Skin epidermis (tissue), 12 donors: ENCODE data around the gene STAG1.
"Not testable (repeated sequence)": the region's sequence is repeated elsewhere in the genome, so short reads cannot be mapped to it uniquely, and the experiment has no call there.

Experiments
- H3K27ac ChIP-seq, 21 experiments: fragments of 200-600 bp; sonication (generic) in 11 of 21; one replicate each; pipeline ENCODE4 v1.5.0; 2020; ENCODE audit warnings: mild to moderate bottlenecking in 3 of 21, inconsistent platforms in 2 of 21, moderate library complexity in 2 of 21
- H3K4me3 ChIP-seq, 7 experiments: fragments of 200-600 bp; sonication (generic) in 2 of 7; one replicate each; pipeline ENCODE4 v1.5.0; 2020; ENCODE audit warnings: inconsistent platforms in 2 of 7, mild to moderate bottlenecking in 2 of 7, moderate library complexity in 1 of 7

Gene STAG1

DNA sequence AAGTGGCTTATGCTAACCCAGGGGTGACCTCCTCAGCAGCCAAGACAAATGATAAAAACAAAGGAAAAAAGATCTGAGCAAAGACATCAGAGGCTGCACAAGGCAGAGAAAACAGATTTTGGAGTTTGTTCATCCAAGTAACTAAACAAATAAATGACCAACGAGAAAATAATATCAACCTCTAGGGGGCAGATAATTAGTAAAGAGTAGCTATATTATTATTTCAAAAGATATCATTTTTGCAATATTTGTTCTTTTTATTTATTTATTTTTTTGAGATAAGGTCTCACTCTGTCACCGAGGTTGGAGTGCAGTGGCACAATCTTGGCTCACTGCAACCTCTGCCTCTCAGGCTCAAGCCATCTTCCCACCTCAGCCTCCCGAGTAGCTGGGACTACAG lies 400.3 kb downstream of the STAG1 start:
- H3K4me3 ChIP-seq, result no peak overlapping the region
- no peak overlapping the region for H3K27ac ChIP-seq

DNA sequence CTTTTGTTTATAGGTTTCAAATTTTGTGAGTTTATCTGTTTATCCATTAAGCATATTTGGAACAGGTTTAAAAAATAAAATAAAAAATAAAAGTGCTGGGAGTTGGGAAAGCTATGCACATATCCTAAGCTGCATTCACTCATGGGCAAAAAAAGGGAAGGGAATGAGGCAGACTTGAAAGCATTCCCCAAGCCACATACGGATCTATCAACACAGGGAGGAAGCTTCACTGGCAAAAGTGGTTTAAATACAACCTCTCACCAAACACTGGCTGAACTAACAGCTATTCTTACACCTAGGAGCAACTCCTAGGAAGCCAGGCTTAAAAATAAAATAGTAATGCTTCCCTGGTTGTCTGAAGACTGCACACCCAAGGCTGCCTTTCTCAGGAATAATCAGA lies 400.8 kb downstream of the STAG1 start:
- H3K27ac ChIP-seq, result no peak overlapping the region
- H3K4me3 ChIP-seq, result no peak overlapping the region

DNA sequence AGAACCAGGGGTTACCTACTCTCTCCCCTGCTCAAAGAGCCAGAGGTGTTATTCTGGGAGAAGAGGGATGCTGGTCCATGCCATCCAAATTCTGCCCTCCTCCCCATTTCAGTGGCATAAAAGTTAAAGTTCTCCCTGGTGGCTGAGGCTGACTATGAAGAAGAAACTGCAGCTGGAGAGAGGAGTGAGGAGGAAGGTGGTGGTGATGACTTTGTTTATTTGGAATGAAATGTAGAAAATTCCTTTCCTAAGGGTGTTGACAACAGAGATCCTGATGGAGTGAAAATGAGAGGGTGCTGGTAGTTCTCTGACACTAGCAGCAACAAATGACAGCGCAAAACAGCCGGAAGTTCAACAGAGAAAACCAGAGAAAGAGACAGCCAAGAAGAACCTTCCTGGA lies 401.6 kb downstream of the STAG1 start:
- H3K27ac ChIP-seq, result peak overlapping the region in 3 of 21 experiments; percentile 2 to 32 (median 25)
- H3K4me3 ChIP-seq, result no peak overlapping the region

DNA sequence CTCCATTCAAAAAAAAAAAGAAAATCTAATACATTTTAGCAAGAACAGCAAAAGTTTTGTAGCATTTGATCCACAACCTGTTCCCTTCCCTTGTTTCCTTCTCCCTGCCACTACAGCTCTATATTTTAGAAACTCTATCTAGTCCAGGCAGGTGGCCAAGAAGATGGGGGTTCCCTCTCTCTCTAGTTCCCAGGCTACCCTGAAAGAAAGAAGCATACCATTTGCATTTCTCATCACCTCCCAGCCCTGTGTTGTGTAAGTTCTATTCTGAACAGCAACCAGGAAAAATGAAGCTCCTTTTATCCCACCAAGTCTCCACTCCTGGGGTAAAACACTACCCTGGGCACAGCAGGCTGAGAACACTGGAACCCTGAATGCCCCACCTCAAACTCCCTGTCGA lies 402.0 kb downstream of the STAG1 start:
- peak overlapping the region in 2 of 21 experiments; percentile 2 to 25 for H3K27ac ChIP-seq

DNA sequence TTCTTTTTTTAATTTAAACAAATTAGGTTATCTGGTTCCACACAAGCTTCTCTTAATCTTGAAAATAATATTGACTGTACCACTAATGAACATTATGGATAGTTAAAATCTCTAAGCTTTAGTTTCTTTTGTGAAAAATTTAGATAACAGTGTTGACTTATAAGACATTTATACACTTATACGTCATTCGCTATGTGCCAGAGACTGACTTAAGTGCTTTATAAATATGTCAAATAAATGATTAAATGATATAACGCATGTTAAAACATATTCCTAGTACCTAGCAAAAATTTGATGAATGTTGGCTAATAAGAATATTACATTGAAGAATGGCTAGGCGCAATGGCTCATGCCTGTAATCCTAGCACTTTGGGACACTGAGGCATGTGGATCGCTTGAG lies 405.7 kb downstream of the STAG1 start:
- H3K4me3 ChIP-seq, result no peak overlapping the region

More for the DNA sequence above, 402.0 kb downstream of the STAG1 start:
- H3K4me3 ChIP-seq, result no peak overlapping the region

DNA sequence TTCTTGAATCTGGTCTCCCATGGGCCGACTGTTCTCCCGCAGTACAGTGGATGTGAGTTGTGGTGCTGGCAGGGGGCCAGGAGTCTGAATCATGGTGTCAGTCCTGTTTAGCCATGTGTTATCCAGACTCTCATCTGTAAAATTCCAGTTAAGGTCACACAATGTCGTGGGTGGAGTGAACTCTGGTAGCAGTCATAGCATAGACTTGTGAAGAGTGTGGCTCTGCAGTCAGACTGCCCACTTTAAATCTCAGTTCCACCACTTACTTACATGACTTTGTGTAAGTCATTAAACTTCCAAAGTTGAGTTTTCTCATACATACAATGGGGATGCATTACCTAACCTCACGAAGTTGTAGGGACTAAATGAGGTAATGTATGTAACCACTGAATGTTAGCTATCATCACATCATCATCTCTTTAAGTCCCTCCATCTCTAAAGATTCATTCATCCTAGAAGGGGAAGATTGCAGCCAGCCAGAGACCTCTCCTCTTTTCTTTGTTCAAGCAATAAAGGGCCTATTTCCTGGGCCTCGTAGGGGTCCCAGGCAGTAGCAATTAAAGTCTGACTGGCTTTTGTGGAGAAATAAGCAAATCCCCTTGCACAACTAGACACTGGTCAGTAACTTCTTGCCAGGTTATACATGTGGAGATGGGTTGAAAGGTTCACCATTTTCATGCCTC lies 408.2 kb downstream of the STAG1 start:
- Histone ChIP-seq H3K27ac (no peak overlapping the region), H3K4me3 (no peak overlapping the region)

More for the DNA sequence above, 405.7 kb downstream of the STAG1 start:
- H3K27ac ChIP-seq, result no peak overlapping the region

DNA sequence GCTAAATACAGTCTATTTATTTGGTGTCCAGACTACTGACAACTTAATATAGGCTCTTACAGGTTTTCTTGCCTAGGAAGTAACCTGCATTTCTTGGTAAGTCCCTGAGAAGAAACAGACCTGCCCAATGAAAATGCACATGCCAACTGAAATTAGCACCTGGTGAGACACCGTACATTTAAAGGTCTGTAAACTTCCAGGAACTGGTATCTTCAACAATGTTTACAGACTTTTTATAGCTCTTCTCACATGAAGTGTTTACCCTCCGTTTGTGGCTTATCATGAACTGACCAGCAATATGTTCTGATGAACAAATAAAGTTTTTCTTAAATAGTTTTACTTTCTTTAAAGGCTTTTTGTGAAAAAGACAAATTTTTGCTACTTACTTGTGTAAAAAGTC lies 408.7 kb downstream of the STAG1 start:
- Histone ChIP-seq H3K4me3 (no peak overlapping the region), H3K27ac (peak overlapping the region in 1 of 21 experiments; percentile 27)

DNA sequence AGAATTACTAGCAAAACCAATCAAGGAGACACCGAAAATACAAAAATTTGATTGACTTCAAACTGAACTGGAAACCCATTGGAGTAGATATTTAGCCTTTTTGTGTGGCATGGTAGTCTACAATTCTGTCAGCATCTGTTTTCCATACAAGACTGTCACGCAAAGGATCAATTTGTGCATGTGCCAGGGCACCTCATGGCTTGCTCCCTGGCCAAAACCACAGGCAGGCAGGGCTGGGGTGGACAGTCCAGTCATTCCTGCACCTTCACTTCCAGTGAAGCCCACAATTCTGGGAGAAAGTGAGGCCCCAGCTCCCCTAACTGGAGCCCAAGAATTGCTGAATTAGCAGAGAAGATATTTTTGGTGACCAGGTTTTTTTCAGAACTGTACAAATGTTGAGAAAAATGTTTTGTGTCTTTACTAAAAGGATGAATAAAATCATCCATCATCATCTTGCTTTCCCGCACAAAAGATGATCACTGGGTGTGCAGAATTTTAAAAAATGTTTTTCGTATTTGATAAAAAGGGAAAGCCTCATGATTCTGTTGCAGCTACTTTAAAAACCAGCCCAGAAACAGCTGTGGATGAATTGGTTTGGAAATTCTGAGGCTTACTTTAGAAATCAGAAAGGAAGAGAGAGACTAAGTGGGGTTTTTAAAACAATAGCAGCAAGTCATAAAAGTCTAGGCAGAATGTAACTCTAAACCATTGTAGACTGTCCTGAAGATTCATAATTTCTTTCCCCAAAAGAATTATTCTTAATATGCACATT lies 415.7 kb downstream of the STAG1 start:
- H3K4me3 ChIP-seq, result no peak overlapping the region
- H3K27ac ChIP-seq, result peak overlapping the region in 2 of 21 experiments; percentile 10 to 16

DNA sequence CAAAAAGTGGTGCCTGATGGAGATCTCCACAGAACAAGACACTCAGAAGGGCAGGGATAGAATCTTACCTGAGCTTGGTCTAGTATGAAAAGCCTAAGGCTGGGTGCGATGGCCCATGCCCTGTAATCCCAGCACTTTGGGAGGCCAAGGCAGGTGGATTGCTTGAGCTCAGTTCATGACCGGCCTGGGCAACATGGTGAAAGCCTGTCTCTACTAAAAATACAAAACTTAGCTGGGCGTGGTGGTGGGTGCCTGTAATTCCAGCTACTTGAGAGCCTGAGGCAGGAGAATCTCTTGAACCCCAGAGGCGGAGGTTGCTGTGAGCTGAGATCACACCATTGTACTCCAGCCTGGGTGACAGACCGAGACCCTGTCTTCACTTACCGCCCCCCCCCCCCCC lies 417.5 kb downstream of the STAG1 start:
- H3K4me3 ChIP-seq, H3K27ac ChIP-seq: not testable (repeated sequence)

DNA sequence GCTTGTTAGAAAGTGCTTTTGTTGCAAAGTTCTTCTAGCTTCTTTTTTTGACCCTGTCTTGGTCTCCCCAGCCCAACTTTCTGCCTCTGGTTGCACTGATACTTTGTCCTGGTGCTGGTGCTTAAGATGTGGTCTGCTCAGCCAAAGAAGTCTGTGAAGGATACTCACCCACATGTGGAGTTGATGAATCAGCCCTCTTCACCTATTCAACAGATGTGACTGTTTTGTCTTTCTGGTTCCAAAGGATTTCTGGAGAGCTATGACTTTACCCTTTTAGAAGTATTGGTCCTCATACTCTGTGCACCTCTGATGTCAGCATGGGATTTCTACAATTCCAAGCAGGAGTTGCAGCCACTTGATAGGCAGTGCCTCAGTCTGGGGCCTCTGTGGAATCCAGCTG lies 418.0 kb downstream of the STAG1 start:
- Histone ChIP-seq H3K4me3 (no peak overlapping the region), H3K27ac (peak overlapping the region in 1 of 21 experiments; percentile 21)

DNA sequence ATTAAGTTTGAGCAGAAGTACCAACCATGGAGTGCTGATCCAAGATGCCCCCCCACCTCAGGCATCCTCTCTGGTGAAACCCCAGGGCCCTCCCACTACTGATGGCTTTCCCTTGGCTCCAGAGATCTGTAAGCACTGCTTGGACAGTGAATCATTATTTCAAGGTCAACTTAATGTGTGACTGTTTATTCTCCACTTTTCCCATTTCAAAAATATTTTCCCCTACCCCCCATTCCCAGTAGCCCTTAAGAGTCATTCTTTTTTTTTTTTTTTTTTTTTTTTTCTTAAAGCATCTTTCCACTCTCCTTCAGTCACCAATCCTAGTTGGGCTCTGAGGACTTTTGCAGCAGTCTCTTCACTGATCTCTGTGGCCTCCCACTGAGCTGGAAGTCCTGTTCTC lies 419.4 kb downstream of the STAG1 start:
- Histone ChIP-seq H3K27ac (no peak overlapping the region), H3K4me3 (no peak overlapping the region)

DNA sequence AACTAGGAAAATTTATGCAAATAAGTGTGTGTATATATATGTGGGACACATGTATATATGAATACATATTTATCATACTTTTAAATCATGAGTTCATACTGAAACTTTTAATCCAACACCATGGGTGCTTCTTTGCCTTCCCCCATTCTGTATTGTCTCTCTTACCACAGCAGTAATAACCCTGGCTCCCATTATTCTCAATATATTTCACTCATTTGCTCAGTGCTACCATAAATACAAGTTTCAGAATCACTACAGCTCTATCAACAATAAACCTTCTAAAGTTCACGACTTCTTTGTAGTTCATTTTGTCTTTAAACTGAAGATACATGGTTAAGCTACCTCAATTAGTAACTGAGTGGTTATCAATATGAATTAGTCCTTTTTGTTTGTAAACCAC lies 419.9 kb downstream of the STAG1 start:
- no peak overlapping the region for H3K27ac ChIP-seq
- no peak overlapping the region for H3K4me3 ChIP-seq

DNA sequence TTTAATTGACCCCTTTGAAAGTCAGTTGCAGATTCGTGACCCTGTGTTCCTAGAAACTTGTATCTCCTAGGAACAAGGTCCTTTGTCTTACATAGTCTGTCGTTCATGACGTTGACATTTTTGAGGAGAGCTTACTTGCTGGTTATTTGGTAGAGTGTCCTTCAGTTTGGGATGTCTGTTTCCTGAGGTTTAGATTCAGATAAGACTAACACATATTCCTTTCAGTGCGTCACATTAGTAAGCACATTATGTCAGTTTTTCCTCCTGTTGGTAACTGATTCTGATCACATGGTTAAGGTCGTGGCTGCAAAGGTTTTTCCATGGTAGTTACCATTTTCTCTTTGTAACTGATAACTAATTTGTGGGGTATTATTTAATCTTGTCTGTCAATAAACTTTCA lies 421.3 kb downstream of the STAG1 start:
- Histone ChIP-seq H3K27ac (no peak overlapping the region), H3K4me3 (no peak overlapping the region)

DNA sequence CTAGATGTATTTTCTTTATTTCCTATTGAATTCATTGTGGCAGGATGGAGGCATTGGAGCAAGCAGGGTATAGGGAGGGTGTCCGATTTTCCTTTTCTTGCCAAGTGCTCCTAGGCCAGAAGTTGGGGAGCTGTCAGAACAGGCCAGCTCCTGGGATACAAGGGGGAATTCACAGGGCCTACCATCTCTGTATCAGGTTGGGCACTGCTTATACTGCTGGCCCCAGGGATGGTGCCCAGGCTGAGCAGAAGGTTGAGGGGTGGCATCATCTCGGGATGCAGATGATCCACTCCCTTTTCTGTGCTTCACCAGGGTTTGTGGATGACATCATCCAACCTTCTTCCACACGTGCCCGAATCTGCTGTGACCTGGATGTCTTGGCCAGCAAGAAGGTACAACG lies 422.6 kb downstream of the STAG1 start:
- H3K27ac ChIP-seq, result no peak overlapping the region
- H3K4me3 ChIP-seq, result no peak overlapping the region

DNA sequence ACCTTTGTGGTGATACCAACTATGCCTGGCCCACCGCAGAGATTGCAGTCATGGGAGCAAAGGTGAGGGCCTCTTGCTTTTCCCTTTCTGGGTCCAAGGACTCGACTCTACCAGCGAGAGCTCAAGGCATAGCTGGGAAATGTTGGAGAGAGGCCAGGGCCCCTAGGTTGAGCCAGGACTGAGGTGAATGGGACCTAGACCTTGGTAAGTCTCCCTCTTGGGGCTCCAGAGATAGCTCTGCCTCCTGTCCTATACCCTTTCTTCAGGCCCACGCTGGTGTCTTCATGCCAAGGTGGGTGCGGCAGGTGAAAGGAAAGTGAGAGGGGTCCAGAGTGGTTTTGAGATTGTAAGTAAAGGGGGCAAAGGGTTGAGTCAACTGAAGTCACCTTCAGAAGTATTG lies 424.5 kb downstream of the STAG1 start:
- no peak overlapping the region for H3K27ac ChIP-seq
- no peak overlapping the region for H3K4me3 ChIP-seq

DNA sequence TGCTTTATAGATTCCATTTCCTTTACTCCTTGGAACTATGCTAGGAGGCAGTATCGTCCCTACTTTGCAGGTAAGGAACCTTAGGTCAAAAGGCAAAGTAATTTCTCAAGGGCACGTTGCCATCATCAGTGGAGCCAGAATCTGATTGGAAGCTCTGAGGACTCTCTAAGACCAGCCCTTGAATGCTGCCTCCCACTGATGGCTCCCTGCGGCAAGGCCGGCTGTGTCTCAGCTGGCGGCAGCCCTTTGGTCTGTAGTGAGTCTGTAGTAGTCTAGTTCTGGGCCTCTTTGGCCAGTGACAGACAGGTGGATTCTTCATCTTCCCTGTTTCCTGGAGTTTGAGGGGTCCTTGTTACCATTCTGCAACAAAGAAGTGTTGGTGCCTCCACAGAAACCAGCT lies 425.9 kb downstream of the STAG1 start:
- Histone ChIP-seq H3K4me3 (no peak overlapping the region), H3K27ac (no peak overlapping the region)

DNA sequence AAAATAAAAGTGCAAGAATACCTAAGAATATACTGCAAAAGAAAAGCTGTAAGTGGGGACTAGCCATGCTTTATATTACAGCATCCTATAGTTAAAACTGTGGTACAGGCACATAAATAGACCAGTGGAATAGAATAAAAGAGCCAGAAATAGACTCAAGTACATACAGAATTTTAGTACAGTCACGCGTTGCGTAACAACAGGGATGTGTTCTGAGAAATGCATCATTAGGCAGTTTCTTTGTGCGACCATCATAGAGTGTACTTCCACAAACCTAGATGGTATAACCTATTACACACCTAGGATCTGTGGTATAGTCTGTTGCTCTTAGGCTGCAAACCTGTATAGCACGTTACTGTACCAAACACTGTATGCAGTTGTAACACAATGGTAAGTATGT lies 440.2 kb downstream of the STAG1 start:
- H3K4me3 ChIP-seq, result no peak overlapping the region
- H3K27ac ChIP-seq, result no peak overlapping the region

DNA sequence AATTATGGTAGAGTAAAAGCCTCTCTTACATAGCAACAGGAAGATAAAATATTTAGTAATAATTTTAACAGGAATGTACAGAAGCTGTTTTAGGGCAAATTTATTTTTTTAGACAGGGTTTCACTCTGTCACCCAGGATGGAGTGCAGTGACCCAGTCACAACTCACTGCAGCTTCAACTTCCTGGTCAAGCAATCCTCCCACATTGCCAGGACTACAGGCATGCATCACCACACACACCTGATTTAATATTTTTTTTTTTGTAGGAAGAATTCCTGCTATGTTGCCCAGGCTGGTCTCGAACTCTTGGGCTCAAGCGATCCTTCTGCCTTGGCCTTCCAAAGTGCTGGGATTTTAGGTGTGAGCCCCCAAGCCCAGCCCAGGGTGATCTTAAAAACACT lies 440.9 kb downstream of the STAG1 start:
- H3K4me3 ChIP-seq, result no peak overlapping the region
- no peak overlapping the region for H3K27ac ChIP-seq

DNA sequence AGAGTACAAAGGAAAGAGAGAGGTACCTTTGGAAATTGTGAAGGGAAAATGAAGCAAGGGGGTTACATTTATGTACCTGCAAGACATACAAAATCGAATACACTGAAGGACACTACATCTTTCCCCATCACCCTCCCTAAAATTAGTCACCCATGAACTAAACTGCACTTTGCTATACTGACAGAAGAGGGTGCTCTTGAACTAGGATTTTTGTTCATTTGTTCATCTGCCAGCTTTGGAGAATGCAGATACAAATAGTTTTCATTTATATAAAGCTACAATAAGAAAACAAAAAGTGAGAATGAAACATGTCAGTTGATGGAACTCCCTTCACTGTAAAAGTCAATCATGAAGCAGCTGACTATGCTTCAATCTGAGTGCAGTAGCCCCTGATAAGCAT lies 446.3 kb downstream of the STAG1 start:
- Histone ChIP-seq H3K4me3 (no peak overlapping the region), H3K27ac (no peak overlapping the region)

DNA sequence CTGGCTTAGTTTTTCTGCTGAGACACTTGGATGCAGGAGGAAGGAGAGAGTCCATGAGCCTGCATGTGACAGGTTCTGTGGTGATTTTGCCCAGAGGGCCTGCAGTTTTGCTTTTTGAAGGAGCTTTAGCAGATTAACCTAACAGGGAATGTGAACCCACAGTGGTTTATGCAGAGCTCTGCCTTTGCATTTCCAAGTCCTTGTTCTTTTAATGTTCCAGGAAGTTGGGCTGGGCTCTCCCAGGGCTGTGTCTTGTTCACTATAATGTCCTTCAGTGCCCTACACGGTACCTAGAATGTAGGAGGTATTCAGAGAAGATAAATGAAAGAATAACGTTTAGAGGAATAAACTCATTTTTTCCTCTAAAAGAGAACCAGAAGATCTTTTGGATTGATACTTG lies 451.7 kb downstream of the STAG1 start:
- no peak overlapping the region for H3K27ac ChIP-seq
- H3K4me3 ChIP-seq, result no peak overlapping the region

DNA sequence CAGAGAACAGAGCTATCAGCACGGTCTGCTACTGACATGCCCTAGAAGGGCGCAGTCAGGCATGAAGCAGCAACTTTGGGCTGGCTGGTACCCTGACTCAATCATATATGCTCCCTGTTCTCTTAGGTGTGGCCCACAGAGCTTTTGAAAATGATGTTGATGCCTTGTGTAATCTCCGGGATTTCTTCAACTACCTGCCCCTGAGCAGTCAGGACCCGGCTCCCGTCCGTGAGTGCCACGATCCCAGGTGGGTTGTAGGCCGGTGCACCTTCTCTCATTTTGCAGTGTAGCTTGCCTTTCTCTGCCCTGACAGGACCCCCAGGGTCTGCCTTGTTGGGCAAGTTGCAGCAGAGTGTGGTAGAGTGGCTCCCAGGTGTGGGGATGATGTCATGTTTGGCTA lies 454.4 kb downstream of the STAG1 start:
- H3K4me3 ChIP-seq, result no peak overlapping the region
- H3K27ac ChIP-seq, result no peak overlapping the region

DNA sequence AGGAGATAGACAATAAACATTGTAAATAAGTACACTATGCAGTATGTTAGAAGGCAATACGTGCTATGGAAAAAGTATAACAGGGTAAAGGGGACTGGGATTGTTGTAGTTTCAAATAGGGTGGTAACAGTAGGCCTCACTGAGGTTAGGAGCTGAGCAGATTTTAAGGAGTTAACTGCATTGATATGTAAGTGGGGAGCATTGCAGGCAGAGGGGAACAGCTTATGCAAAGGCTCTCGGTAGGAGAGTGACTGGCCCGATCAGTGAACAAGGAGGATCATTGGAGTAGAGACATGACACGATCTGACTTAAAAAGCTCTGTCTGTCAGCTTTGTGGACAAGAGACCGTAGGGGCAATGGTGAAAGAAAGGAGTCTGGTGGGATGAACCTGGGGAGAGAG lies 455.2 kb downstream of the STAG1 start:
- H3K4me3 ChIP-seq, result no peak overlapping the region
- H3K27ac ChIP-seq, result no peak overlapping the region
